SU-DHL-6 (cell line): ENCODE results near the gene CCDC27.

Source experiments
- CTCF ChIP-seq: fragments of 200-600 bp; sonication (generic); IDR thresholded peaks from one replicate; pipeline ENCODE4 v1.5.1; 2017; ENCODE audit warnings: antibody characterized with exemption, mild to moderate bottlenecking, low read length, moderate library complexity; ENCODE audit not compliant: insufficient read depth, poor library complexity, severe bottlenecking
- EZH2phosphoT487 ChIP-seq: fragments of 200-600 bp; sonication (generic), shearing (Covaris generic); conservative IDR thresholded peaks from 2 replicates; pipeline ENCODE4 v1.6.1; 2018; ENCODE audit warnings: mild to moderate bottlenecking, antibody characterized with exemption, low read length, moderate library complexity, mixed read lengths

GRCh38 chr1:3805038-3805437, 52.8 kb downstream of the CCDC27 start:
- no peak for TF ChIP-seq CTCF
- no peak for TF ChIP-seq EZH2phosphoT487
